ENCODE results near the gene PRPS1. TPM values are rescaled to one million over a fixed set of nuclear protein-coding genes. Genes with fewer than 3 reads are reported as not detected.
A peak's percentile ranks its signal among the peaks of the same experiment; 100 is the strongest.
"Not testable (repeated sequence)": the region's sequence is repeated elsewhere in the genome, so short reads cannot be mapped to it uniquely, and the experiment has no call there.

PRPS1 gene
- total RNA-seq, 8 experiments from 2014 or later: 33.3 to 57.3 (median 41.2) TPM

DNA sequence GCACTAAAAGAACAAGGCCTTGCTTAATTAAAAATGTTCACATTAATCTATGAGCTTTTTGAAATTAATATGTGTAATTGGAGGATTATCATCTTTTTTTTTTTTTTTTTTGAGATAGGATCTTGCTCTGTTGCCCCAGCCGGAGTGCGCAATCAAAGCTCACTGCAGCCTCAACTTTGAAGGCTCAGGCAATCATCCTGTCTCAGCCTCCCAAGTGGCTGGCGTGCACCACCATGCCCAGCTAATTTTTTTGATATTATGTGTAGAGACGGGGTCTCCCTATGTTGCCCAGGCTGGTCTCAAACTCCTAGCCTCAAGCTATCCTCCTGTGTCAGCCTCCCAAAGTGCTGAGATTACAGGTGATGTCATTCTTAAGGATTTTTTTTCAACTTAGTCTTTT, 20.0 kb downstream of the PRPS1 start:
- Histone ChIP-seq H3K4me1 (replicated peaks in 1 of 2) (no peaks in the 10 kb centered on the region), H3K4me3 (no peak overlapping the region), H3K27ac (no peak overlapping the region)
- in situ Hi-C loops (cut with MboI; ENCODE audit: low pct_unique_long_range_greater_than_20kb in 2 of 9, low sequenced_read_pairs in 9 of 9, unreplicated experiment in 9 of 9): loop anchor here in 1 of 9 experiments (25.0 kb wide), 1 partner anchor 111 kb away; no protein-coding TSS in a partner anchor
- WGBS, 10 experiments: 60 to 100% (median 81%) methylated on average over 1 to 2 of the region's 4 CpGs; no CpG with 5 or more reads in 6 of the 10 experiments
- ATAC-seq (replicated peaks in 6 of 8): no peak

DNA sequence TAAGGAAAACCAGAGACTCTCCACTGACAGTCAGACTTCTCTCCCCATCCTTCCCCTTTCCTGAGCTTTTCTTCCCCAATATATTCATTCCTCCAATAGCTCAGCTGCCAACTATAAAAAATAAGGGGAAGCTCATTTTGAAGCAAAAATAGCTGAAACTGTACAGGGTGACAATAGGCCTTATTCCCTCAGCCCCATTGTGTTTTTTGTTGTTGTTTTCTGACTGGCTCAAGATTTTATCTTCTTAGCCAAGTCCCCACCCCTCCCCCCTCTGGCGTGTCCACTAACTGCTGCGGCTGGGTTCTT, 26.2 kb downstream of the PRPS1 start:
- H3K4me1 ChIP-seq (replicated peaks in 1 of 2): no peaks in the 10 kb centered on the region
- ATAC-seq (replicated peaks in 6 of 8): no peak
- no peak overlapping the region for H3K4me3 ChIP-seq
- in situ Hi-C loops (cut with MboI; ENCODE audit: low pct_unique_long_range_greater_than_20kb in 2 of 9, low sequenced_read_pairs in 9 of 9, unreplicated experiment in 9 of 9): loop anchor here in 3 of 9 experiments (25.0 kb wide), 2 partner anchors 133 to 233 kb away; partner anchors contain the start of genes NCBP2L (in 2 of the 3) and TSC22D3 (in 2 of the 3)
- WGBS, 10 experiments: 17 to 50% (median 42%) methylated on average over 2 of the region's 2 CpGs; no CpG with 5 or more reads in 7 of the 10 experiments
- H3K27ac ChIP-seq: no peak overlapping the region

DNA sequence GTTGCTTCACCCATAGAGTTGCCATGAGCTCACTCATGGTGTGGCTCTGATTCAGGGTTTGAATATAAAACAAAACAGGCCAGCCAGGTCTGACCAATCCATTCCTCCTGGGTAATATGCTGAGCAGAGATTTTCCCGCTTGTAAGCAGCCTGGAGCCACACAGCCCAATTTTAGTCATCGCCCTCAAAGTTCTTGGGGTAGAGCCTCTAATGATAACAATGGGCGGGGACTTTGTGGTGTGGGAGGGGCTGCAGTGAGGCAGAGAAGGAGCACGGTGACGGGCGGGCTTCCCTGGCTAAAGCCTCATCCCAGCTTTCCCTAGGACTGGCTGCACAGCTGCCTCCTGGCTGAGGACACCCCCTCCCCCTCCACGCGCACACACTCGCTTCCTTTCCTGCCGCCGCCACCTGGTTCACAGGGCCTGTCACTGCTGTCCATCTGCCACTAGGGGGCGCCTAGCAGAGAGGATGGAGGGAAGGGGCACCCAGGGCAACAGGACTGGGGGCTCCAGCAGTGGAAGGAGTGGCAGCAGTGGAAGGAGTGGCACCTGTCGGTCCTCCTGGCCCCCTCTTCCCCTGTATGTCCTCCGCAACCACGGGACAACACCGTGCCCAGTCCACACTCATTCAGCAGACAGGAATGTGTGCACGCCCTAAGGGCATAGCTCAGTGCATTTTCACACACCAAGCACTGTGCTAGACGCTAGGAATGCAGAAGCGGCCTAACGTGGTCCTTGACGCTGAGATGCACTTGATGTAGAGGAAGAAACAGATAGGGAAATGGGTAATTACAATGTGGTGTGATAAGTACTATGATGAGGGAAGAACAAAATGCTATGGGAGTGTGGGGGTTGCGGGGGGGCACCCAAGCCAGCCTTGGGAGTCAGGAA, 26.8 kb downstream of the PRPS1 start:
- WGBS, 10 experiments: 7 to 55% (median 33%) methylated on average over 3 to 10 of the region's 22 CpGs; no CpG with 5 or more reads in 6 of the 10 experiments
- Histone ChIP-seq H3K27ac (no peak overlapping the region), H3K4me3 (no peak overlapping the region), H3K4me1 (replicated peaks in 1 of 2) (no peaks in the 10 kb centered on the region)
- in situ Hi-C loops (cut with MboI; ENCODE audit: low pct_unique_long_range_greater_than_20kb in 2 of 9, low sequenced_read_pairs in 9 of 9, unreplicated experiment in 9 of 9): loop anchor here in 3 of 9 experiments (25.0 kb wide), 2 partner anchors 132 to 232 kb away; partner anchors contain the start of genes NCBP2L (in 2 of the 3) and TSC22D3 (in 2 of the 3)
- ATAC-seq (replicated peaks in 6 of 8): peak; percentile 86 to 99 (median 96)

DNA sequence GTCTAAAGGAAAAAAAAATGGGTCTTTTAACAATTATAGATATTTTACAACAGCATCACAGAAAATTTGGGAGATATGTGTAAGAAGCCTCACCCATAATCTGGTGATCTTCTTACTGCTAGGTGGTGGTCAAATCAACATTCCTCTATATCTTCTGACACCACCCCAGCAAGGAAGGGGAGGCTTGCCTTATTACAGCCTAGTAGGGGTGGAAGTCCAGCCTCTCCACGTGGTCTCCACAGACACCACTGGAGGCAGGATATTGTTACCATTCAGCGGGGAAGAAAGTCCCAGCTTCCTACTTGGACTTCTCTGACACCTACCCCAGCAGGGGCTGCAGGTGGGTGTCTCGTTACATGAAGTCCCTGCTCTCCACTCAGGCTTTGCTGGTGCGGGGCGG, 28.7 kb downstream of the PRPS1 start:
- ATAC-seq (replicated peaks in 6 of 8): no peak
- 33 to 100% (median 72%) methylated on average over 2 to 3 of the region's 5 CpGs; no CpG with 5 or more reads in 6 of the 10 experiments for WGBS, 10 experiments
- no peak overlapping the region for H3K27ac ChIP-seq
- H3K4me1 ChIP-seq (replicated peaks in 1 of 2): no peaks in the 10 kb centered on the region
- no peak overlapping the region for H3K4me3 ChIP-seq
- in situ Hi-C loops (cut with MboI; ENCODE audit: low pct_unique_long_range_greater_than_20kb in 2 of 9, low sequenced_read_pairs in 9 of 9, unreplicated experiment in 9 of 9): loop anchor here in 3 of 9 experiments (25.0 kb wide), 2 partner anchors 130 to 230 kb away; partner anchors contain the start of genes NCBP2L (in 2 of the 3) and TSC22D3 (in 2 of the 3)

DNA sequence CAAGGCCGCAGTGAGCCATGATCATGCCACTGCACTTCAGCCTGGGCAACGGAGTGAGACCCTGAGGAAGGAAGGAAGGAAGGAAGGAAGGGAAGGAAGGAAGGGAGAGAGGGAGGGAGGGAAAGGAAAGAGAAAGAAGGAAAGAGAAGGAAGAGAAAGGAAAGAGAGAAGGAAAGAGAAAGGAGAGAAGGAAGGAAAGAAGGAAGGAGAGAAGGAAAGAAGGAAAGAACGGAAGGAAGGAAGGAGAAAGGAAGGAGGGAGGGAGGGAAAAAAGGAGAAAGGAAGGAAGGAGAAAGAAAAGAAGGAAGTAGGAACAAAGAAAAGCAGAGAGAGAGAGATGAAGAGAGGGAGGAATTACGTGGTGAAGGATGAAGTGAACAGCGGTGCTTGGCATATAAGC, 30.4 kb downstream of the PRPS1 start:
- ATAC-seq (replicated peaks in 6 of 8): no peak
- H3K4me1 ChIP-seq (replicated peaks in 1 of 2): peaks cover 0 to 4% of the 10 kb centered on the region in 2 donors
- H3K4me3 ChIP-seq: no peak overlapping the region
- 27 to 97% (median 85%) methylated on average over 2 to 5 of the region's 5 CpGs; no CpG with 5 or more reads in 3 of the 10 experiments for WGBS, 10 experiments
- in situ Hi-C loops (cut with MboI; ENCODE audit: low pct_unique_long_range_greater_than_20kb in 2 of 9, low sequenced_read_pairs in 9 of 9, unreplicated experiment in 9 of 9): loop anchor here in 3 of 9 experiments (25.0 kb wide), 2 partner anchors 129 to 229 kb away; partner anchors contain the start of genes NCBP2L (in 2 of the 3) and TSC22D3 (in 2 of the 3)
- H3K27ac ChIP-seq: no peak overlapping the region

DNA sequence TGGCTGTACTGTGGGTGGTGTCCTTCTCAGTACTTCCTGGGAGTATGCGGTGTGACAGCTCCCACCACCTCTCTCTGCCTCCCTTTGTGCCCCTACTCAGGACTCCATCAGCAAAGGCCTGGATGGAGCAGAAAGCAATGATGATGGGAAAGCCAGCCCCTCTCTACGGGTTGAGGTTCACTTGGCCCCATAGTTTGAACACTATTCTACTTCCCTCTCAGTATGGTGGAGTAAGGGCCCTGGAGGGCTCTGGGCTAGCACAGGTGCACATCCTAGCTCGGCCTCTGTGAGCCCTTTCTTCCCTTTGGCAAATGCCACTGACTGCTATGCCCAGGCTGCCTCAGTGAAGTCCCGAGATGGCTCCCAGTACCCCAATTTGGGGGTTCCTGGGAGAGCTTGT, 31.0 kb downstream of the PRPS1 start:
- ATAC-seq (replicated peaks in 6 of 8): no peak
- in situ Hi-C loops (cut with MboI; ENCODE audit: low pct_unique_long_range_greater_than_20kb in 2 of 9, low sequenced_read_pairs in 9 of 9, unreplicated experiment in 9 of 9): loop anchor here in 3 of 9 experiments (25.0 kb wide), 2 partner anchors 128 to 228 kb away; partner anchors contain the start of genes NCBP2L (in 2 of the 3) and TSC22D3 (in 2 of the 3)
- 0 to 60% (median 40%) methylated on average over 1 to 3 of the region's 4 CpGs; no CpG with 5 or more reads in 7 of the 10 experiments for WGBS, 10 experiments
- H3K4me3 ChIP-seq: no peak overlapping the region
- no peak overlapping the region for H3K27ac ChIP-seq
- H3K4me1 ChIP-seq (replicated peaks in 1 of 2): peaks cover 0 to 4% of the 10 kb centered on the region in 2 donors

DNA sequence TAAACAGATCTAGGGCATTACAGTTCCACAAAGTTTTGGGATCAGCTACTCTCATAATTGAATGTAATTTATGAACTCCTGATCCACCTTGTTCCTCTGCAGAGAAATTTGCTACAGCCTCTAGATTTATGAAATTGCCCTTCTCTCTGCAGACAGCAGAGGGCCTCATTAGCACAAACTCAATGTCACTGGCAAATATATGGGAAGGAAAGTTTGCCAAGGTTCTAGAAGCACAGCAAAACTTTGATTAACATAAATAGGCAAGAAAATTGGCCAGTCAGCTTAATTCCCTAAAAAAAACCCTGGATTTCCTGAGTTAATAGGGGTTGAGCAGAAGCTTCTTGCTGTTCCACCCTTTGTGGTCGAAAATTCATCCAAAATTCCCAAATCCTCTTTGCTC, 31.5 kb downstream of the PRPS1 start:
- in situ Hi-C loops (cut with MboI; ENCODE audit: low pct_unique_long_range_greater_than_20kb in 2 of 9, low sequenced_read_pairs in 9 of 9, unreplicated experiment in 9 of 9): loop anchor here in 3 of 9 experiments (10.0 to 25.0 kb wide), 3 partner anchors 125 to 228 kb away; partner anchors contain the start of genes NCBP2L (in 2 of the 3) and TSC22D3 (in 2 of the 3)
- H3K27ac ChIP-seq: no peak overlapping the region
- 22 to 80% methylated on average over 1 of the region's 1 CpG; no CpG with 5 or more reads in 8 of the 10 experiments for WGBS, 10 experiments
- peaks cover 0 to 4% of the 10 kb centered on the region in 2 donors for H3K4me1 ChIP-seq (replicated peaks in 1 of 2)
- no peak overlapping the region for H3K4me3 ChIP-seq
- peak in 1 of 8 experiments; percentile 8 for ATAC-seq (replicated peaks in 6 of 8)

DNA sequence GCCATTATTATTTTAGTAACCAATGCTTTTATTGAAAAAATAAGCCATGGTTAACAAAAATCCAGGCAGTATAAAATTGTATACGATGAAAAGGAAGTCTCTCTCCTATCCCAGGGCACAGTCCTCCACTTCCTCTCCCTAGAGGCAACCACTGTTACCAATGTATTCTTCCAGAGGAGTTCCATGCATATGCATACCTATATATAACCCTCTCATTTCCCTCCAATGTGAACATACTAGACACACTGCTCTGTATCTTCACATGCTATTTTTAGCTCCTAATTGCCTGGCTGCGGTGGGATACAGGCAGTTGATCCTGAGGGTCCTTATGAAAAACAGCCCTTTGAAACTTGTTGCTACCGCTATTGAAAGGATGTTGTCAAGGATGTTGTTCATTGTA, 33.8 kb downstream of the PRPS1 start:
- 17 to 67% (median 38%) methylated on average over 1 to 3 of the region's 3 CpGs; no CpG with 5 or more reads in 6 of the 10 experiments for WGBS, 10 experiments
- Histone ChIP-seq H3K4me3 (no peak overlapping the region), H3K4me1 (replicated peaks in 1 of 2) (peaks cover 0 to 4% of the 10 kb centered on the region in 2 donors), H3K27ac (no peak overlapping the region)
- in situ Hi-C loops (cut with MboI; ENCODE audit: low pct_unique_long_range_greater_than_20kb in 2 of 9, low sequenced_read_pairs in 9 of 9, unreplicated experiment in 9 of 9): loop anchor here in 3 of 9 experiments (10.0 to 25.0 kb wide), 3 partner anchors 123 to 225 kb away; partner anchors contain the start of genes NCBP2L (in 2 of the 3) and TSC22D3 (in 2 of the 3)
- ATAC-seq (replicated peaks in 6 of 8): peak in 4 of 8 experiments; percentile 21 to 84 (median 47)

DNA sequence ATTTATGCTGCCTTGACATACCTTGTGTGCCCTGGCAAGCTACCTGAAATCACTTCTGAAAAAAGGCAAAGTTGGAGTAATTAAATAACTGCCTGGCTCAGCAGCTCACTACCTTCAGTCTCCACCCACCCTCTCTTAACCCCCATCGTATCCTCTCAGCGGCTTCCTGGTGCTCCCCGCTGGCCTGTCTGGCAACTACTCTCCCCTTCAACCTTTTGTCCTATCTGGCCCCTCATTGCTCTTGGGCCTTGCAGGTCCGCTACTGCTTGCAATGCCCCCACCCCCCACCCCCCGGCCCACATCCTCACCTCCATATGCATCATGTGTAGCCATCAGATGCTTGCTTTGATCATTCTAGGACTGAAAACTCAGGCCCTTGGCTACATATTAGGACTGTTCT, 34.5 kb downstream of the PRPS1 start:
- WGBS, 10 experiments: no CpG with 5 or more reads among the region's 5 CpGs
- no peak overlapping the region for H3K4me3 ChIP-seq
- in situ Hi-C loops (cut with MboI; ENCODE audit: low pct_unique_long_range_greater_than_20kb in 2 of 9, low sequenced_read_pairs in 9 of 9, unreplicated experiment in 9 of 9): loop anchor here in 3 of 9 experiments (10.0 to 25.0 kb wide), 3 partner anchors 122 to 224 kb away; partner anchors contain the start of genes NCBP2L (in 2 of the 3) and TSC22D3 (in 2 of the 3)
- H3K4me1 ChIP-seq (replicated peaks in 1 of 2): peaks cover 0 to 4% of the 10 kb centered on the region in 2 donors
- ATAC-seq (replicated peaks in 6 of 8): no peak
- H3K27ac ChIP-seq: no peak overlapping the region

DNA sequence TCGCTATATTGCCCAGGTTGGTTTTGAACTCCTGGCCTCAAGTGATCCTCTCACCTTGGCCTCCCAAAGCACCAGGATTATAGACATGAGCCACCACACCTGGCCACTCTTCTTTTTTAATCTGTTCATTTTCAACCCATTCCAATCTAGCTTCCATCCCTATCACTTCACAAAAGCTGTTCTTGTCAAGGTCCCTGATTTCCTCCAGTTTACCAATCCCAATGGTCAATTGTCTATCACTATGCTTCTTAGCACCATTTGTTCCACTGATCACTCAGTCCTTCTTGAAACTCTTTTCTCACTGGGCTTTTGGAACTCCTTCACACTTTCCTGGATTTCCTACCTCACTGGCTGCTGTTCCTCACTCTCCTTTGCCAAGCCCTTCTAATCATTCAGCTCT, 38.6 kb downstream of the PRPS1 start:
- WGBS, 10 experiments: 40 to 100% (median 55%) methylated on average over 1 of the region's 1 CpG; no CpG with 5 or more reads in 7 of the 10 experiments
- Histone ChIP-seq H3K4me3 (no peak overlapping the region), H3K27ac (no peak overlapping the region), H3K4me1 (replicated peaks in 1 of 2) (peaks cover 0 to 4% of the 10 kb centered on the region in 2 donors)
- ATAC-seq (replicated peaks in 6 of 8): no peak
- in situ Hi-C loops (cut with MboI; ENCODE audit: low pct_unique_long_range_greater_than_20kb in 2 of 9, low sequenced_read_pairs in 9 of 9, unreplicated experiment in 9 of 9): loop anchor here in 3 of 9 experiments (10.0 to 25.0 kb wide), 3 partner anchors 118 to 220 kb away; partner anchors contain the start of genes NCBP2L (in 2 of the 3) and TSC22D3 (in 2 of the 3)

DNA sequence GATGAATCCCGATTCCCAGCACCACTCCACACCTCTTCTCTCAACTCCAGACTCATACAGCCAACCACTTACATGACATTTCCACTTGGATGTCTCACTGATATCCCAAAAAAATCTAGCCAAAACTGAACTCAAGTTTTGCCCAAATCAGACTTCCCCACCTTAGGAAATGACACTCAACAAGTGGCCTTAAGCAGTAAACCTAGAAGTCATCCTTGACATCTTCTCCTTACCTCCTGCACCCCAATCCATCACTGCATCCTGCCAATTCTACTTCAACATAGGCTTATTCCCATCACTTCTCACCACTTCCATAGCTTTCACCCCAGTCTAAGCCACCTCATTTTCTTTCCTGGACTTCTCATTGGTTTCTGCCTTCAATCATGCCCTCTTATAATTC, 39.1 kb downstream of the PRPS1 start:
- H3K4me3 ChIP-seq: no peak overlapping the region
- 67 to 88% (median 86%) methylated on average over 1 of the region's 1 CpG; no CpG with 5 or more reads in 7 of the 10 experiments for WGBS, 10 experiments
- ATAC-seq (replicated peaks in 6 of 8): no peak

DNA sequence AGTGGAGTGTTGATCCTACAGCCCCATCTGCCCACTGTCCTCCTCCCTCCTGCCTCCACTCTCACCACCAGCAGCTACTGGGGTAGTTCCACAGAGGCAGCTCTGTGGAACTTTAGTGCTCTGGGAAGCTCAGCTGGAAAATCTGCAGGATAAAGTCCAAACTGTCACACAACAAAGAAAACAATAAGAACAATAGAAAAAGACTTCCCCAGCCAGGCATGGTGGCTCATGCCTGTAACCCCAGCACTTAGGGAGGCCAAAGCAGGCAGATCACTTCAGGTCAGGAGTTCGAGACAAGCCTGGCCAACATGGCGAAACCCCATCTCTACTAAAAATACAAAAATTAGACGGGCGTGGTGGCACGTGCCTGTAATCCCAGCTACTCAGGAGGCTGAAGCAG, 40.4 kb downstream of the PRPS1 start:
- not testable (repeated sequence) for H3K27ac ChIP-seq; ATAC-seq (replicated peaks in 6 of 8); H3K4me3 ChIP-seq; H3K4me1 ChIP-seq (replicated peaks in 1 of 2)
- in situ Hi-C loops (cut with MboI; ENCODE audit: low pct_unique_long_range_greater_than_20kb in 2 of 9, low sequenced_read_pairs in 9 of 9, unreplicated experiment in 9 of 9): loop anchor here in 3 of 9 experiments (10.0 to 25.0 kb wide), 3 partner anchors 116 to 219 kb away; partner anchors contain the start of genes NCBP2L (in 2 of the 3) and TSC22D3 (in 2 of the 3)
- WGBS, 10 experiments: 45 to 100% (median 80%) methylated on average over 1 to 5 of the region's 5 CpGs; no CpG with 5 or more reads in 5 of the 10 experiments

More for the DNA sequence above, 39.1 kb downstream of the PRPS1 start:
- in situ Hi-C loops (cut with MboI; ENCODE audit: low pct_unique_long_range_greater_than_20kb in 2 of 9, low sequenced_read_pairs in 9 of 9, unreplicated experiment in 9 of 9): loop anchor here in 3 of 9 experiments (10.0 to 25.0 kb wide), 3 partner anchors 117 to 220 kb away; partner anchors contain the start of genes NCBP2L (in 2 of the 3) and TSC22D3 (in 2 of the 3)
- peaks cover 0 to under 1% of the 10 kb centered on the region in 2 donors for H3K4me1 ChIP-seq (replicated peaks in 1 of 2)
- no peak overlapping the region for H3K27ac ChIP-seq
